Mesendoderm (in vitro differentiated cells): ENCODE results near the gene DNAH10.

Experiments
- DNase-seq: peaks from one replicate; pipeline ENCODE4 v3.0.0; 2013
- H2AK5ac ChIP-seq: 2 replicates; pipeline ENCODE4 v1.6.1; 2013; ENCODE audit warnings: low read length, inconsistent platforms
- H2BK120ac ChIP-seq: 2 replicates; pipeline ENCODE4 v1.6.1; 2013; ENCODE audit warnings: low read depth, mild to moderate bottlenecking, low read length, moderate library complexity, mixed read lengths
- H2BK15ac ChIP-seq: replicated peaks from 2 replicates; pipeline ENCODE4 v1.6.1; 2013; ENCODE audit warnings: low read depth, mild to moderate bottlenecking, moderate library complexity
- H2BK5ac ChIP-seq: 2 replicates; pipeline ENCODE4 v1.6.1; 2013; ENCODE audit warnings: low read length, inconsistent platforms
- H3K18ac ChIP-seq: 2 replicates; pipeline ENCODE4 v1.6.1; 2013; ENCODE audit warnings: mild to moderate bottlenecking, low read length, mixed read lengths
- H3K23ac ChIP-seq: one replicate; pipeline ENCODE4 v1.6.1; 2013; ENCODE audit warnings: low read length
- H3K27ac ChIP-seq: 2 replicates; pipeline ENCODE4 v1.5.1; 2013; ENCODE audit warnings: low read depth, mild to moderate bottlenecking, inconsistent platforms, low read length, moderate library complexity
- H3K27me3 ChIP-seq: 2 replicates; pipeline ENCODE4 v1.6.1; 2013; ENCODE audit warnings: low read length, control low read depth, mild to moderate bottlenecking, inconsistent platforms; ENCODE audit not compliant: insufficient read depth, poor library complexity
- H3K36me3 ChIP-seq: 2 replicates; pipeline ENCODE4 v1.6.1; 2013; ENCODE audit warnings: low read length, inconsistent platforms; ENCODE audit not compliant: control insufficient read depth, insufficient read depth
- H3K4ac ChIP-seq: one replicate; pipeline ENCODE4 v1.6.1; 2013; ENCODE audit warnings: low read depth, mild to moderate bottlenecking, low read length, moderate library complexity
- H3K4me1 ChIP-seq: 2 replicates; pipeline ENCODE4 v1.6.1; 2013; ENCODE audit warnings: low read depth, low read length, inconsistent platforms; ENCODE audit not compliant: control insufficient read depth
- H3K4me2 ChIP-seq: 2 replicates; pipeline ENCODE4 v1.6.1; 2013; ENCODE audit warnings: low read length
- H3K4me3 ChIP-seq: 2 replicates; pipeline ENCODE4 v1.5.1; 2013; ENCODE audit warnings: mild to moderate bottlenecking, low read length
- H3K56ac ChIP-seq: one replicate; pipeline ENCODE4 v1.6.1; 2013; ENCODE audit warnings: low read length
- H3K79me1 ChIP-seq: 2 replicates; pipeline ENCODE4 v1.6.1; 2013; ENCODE audit warnings: low read length, inconsistent platforms
- H3K79me2 ChIP-seq: 2 replicates; pipeline ENCODE4 v1.6.1; 2013; ENCODE audit warnings: mild to moderate bottlenecking, low read length; ENCODE audit not compliant: control insufficient read depth, insufficient read depth
- H3K9ac ChIP-seq: 2 replicates; pipeline ENCODE4 v1.6.1; 2013; ENCODE audit warnings: low read length, inconsistent platforms
- H4K5ac ChIP-seq: one replicate; pipeline ENCODE4 v1.6.1; 2013; ENCODE audit warnings: low read length
- H4K8ac ChIP-seq: one replicate; pipeline ENCODE4 v1.6.1; 2013; ENCODE audit warnings: low read depth, mild to moderate bottlenecking, control low read depth, low read length, moderate library complexity
- WGBS: extraction: QIAGEN DNeasy Blood & Tissue Kit; methylation state at CpG from one replicate; pipeline ENCODE4 v1.1.7; 2013; ENCODE audit warnings: low lambda C conversion rate, missing lambda C conversion rate; ENCODE audit not compliant: insufficient coverage; ENCODE audit errors: extremely low coverage; 5-methylcytosine and 5-hydroxymethylcytosine counted together

DNAH10 gene

GRCh38 chr12:123854918-123855317 is 92.8 kb downstream of the DNAH10 start:
- Histone ChIP-seq H3K4me1 (no peaks in the 10 kb centered on the region), H2AK5ac (no peak overlapping the region), H2BK5ac (no peak overlapping the region), H3K23ac (no peak overlapping the region), H3K27me3 (no peaks in the 10 kb centered on the region), H4K8ac (no peak overlapping the region), H3K18ac (no peak overlapping the region), H4K5ac (no peak overlapping the region), H3K4ac (no peak overlapping the region), H3K79me2 (no peaks in the 10 kb centered on the region), H3K56ac (no peak overlapping the region), H3K79me1 (no peaks in the 10 kb centered on the region), H2BK120ac (no peak overlapping the region), H3K36me3 (no peaks in the 10 kb centered on the region), H2BK15ac (no peak overlapping the region), H3K9ac (no peak overlapping the region), H3K4me3 (no peak overlapping the region), H3K27ac (no peak overlapping the region), H3K4me2 (no peak overlapping the region)
- DNase-seq, result peak; percentile 26
- no CpG with 5 or more reads among the region's 6 CpGs for WGBS

GRCh38 chr12:123856681-123857080 is 94.6 kb downstream of the DNAH10 start:
- H3K36me3 ChIP-seq, result no peaks in the 10 kb centered on the region
- H3K79me2 ChIP-seq, result no peaks in the 10 kb centered on the region
- no peak overlapping the region for H4K8ac ChIP-seq
- no peak overlapping the region for H3K56ac ChIP-seq
- no peak overlapping the region for H3K4me3 ChIP-seq
- H3K79me1 ChIP-seq, result no peaks in the 10 kb centered on the region
- no peak overlapping the region for H3K18ac ChIP-seq
- H2BK15ac ChIP-seq, result no peak overlapping the region
- H2BK120ac ChIP-seq, result no peak overlapping the region
- H2AK5ac ChIP-seq, result no peak overlapping the region
- no peak for DNase-seq
- H2BK5ac ChIP-seq, result no peak overlapping the region
- no CpG with 5 or more reads among the region's 1 CpG for WGBS
- H3K27me3 ChIP-seq, result no peaks in the 10 kb centered on the region
- H3K23ac ChIP-seq, result no peak overlapping the region
- no peaks in the 10 kb centered on the region for H3K4me1 ChIP-seq
- H4K5ac ChIP-seq, result no peak overlapping the region
- H3K27ac ChIP-seq, result no peak overlapping the region
- no peak overlapping the region for H3K4me2 ChIP-seq
- no peak overlapping the region for H3K9ac ChIP-seq
- no peak overlapping the region for H3K4ac ChIP-seq

GRCh38 chr12:123858176-123858575 is 96.1 kb downstream of the DNAH10 start:
- H3K23ac ChIP-seq, result no peak overlapping the region
- no peak overlapping the region for H3K4me2 ChIP-seq
- H3K4me3 ChIP-seq, result no peak overlapping the region
- H2BK5ac ChIP-seq, result no peak overlapping the region
- no peak overlapping the region for H2AK5ac ChIP-seq
- no peak overlapping the region for H3K56ac ChIP-seq
- H4K8ac ChIP-seq, result no peak overlapping the region
- no peaks in the 10 kb centered on the region for H3K79me2 ChIP-seq
- no CpG with 5 or more reads among the region's 9 CpGs for WGBS
- no peak overlapping the region for H4K5ac ChIP-seq
- no peak overlapping the region for H3K18ac ChIP-seq
- H3K4ac ChIP-seq, result no peak overlapping the region
- H3K9ac ChIP-seq, result no peak overlapping the region
- H3K27me3 ChIP-seq, result no peaks in the 10 kb centered on the region
- H3K4me1 ChIP-seq, result no peaks in the 10 kb centered on the region
- no peaks in the 10 kb centered on the region for H3K79me1 ChIP-seq
- H2BK15ac ChIP-seq, result no peak overlapping the region
- no peaks in the 10 kb centered on the region for H3K36me3 ChIP-seq
- DNase-seq, result no peak
- no peak overlapping the region for H3K27ac ChIP-seq
- no peak overlapping the region for H2BK120ac ChIP-seq

DNA sequence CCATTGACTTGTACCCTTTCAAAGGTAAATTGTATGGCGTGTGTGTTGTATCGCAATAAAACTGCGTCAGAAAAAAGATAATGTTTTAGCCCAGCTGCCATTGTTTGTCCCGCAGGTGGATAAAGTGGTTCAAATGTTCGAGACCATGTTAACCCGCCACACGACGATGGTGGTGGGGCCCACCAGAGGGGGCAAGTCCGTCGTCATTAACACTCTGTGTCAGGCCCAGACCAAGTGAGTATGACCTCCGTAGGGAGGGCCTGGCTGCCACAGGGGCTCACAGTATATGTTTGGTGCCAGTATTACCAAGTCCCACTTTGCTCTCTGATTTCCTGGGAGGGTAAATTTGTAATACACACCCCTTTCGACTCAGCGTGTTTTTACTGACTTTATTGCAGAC is 96.9 kb downstream of the DNAH10 start:
- no peak overlapping the region for H3K23ac ChIP-seq
- no peak overlapping the region for H4K5ac ChIP-seq
- no peak overlapping the region for H3K56ac ChIP-seq
- H2BK15ac ChIP-seq, result no peak overlapping the region
- no peak overlapping the region for H3K4me3 ChIP-seq
- no peak overlapping the region for H3K4ac ChIP-seq
- no peaks in the 10 kb centered on the region for H3K79me2 ChIP-seq
- WGBS, result no CpG with 5 or more reads among the region's 13 CpGs
- H2BK5ac ChIP-seq, result no peak overlapping the region
- no peaks in the 10 kb centered on the region for H3K36me3 ChIP-seq
- no peak overlapping the region for H3K18ac ChIP-seq
- no peak overlapping the region for H2AK5ac ChIP-seq
- H3K79me1 ChIP-seq, result no peaks in the 10 kb centered on the region
- H3K4me2 ChIP-seq, result no peak overlapping the region
- H3K27me3 ChIP-seq, result no peaks in the 10 kb centered on the region
- no peaks in the 10 kb centered on the region for H3K4me1 ChIP-seq
- no peak overlapping the region for H3K9ac ChIP-seq
- no peak overlapping the region for H4K8ac ChIP-seq
- no peak overlapping the region for H3K27ac ChIP-seq
- peak; percentile 42 for DNase-seq
- no peak overlapping the region for H2BK120ac ChIP-seq

DNA sequence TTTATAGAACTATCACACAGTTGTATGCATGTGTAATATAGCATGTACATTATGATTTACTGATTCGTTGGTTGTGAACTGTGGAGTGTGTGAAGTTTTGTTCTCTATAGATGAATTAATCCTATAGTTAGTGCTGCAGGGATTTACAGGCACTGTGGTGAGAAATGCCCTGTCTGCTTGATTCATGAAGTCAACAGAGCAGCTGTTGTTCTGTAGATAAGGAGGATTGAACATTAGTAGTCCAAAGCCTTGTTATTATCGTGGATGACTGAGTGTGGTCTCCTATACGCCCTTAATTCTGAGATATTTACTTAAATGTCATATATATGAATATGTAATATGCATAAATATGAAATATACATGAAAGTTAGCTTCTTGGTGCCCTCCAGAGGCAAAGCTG is 98.3 kb downstream of the DNAH10 start:
- no peaks in the 10 kb centered on the region for H3K79me1 ChIP-seq
- H3K56ac ChIP-seq, result no peak overlapping the region
- no peaks in the 10 kb centered on the region for H3K79me2 ChIP-seq
- no peak overlapping the region for H3K18ac ChIP-seq
- H2BK15ac ChIP-seq, result no peak overlapping the region
- H3K23ac ChIP-seq, result no peak overlapping the region
- no peaks in the 10 kb centered on the region for H3K27me3 ChIP-seq
- DNase-seq, result no peak
- no peaks in the 10 kb centered on the region for H3K4me1 ChIP-seq
- no peak overlapping the region for H3K9ac ChIP-seq
- no peak overlapping the region for H2AK5ac ChIP-seq
- H3K4me2 ChIP-seq, result no peak overlapping the region
- H4K8ac ChIP-seq, result no peak overlapping the region
- no peak overlapping the region for H3K4ac ChIP-seq
- no CpG with 5 or more reads among the region's 3 CpGs for WGBS
- no peak overlapping the region for H3K4me3 ChIP-seq
- H2BK120ac ChIP-seq, result no peak overlapping the region
- H4K5ac ChIP-seq, result no peak overlapping the region
- H3K27ac ChIP-seq, result no peak overlapping the region
- no peak overlapping the region for H2BK5ac ChIP-seq
- H3K36me3 ChIP-seq, result no peaks in the 10 kb centered on the region

DNA sequence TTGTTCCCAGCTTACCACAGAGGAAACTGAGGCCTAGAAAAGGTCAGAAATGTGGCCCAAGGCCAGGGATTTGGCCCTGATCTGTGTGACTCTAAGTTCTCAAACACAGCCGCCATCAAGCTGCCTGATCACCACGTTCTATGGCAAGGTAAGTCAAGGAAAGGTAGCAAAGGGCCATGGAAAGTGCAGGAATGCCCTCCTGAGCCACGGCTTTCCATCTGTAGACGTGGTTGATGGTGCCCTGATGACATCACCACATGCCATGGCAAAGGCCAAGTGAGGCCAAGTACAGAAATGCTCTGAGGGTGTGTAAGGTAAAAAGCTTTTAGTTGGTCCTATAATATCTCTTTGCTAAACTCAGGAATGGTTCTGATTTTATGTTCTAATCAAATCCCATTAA is 99.3 kb downstream of the DNAH10 start:
- no CpG with 5 or more reads among the region's 4 CpGs for WGBS
- Histone ChIP-seq H3K23ac (no peak overlapping the region), H3K4ac (no peak overlapping the region), H2AK5ac (no peak overlapping the region), H3K79me1 (no peaks in the 10 kb centered on the region), H3K27ac (no peak overlapping the region), H3K79me2 (no peaks in the 10 kb centered on the region), H3K9ac (no peak overlapping the region), H3K4me2 (no peak overlapping the region), H3K36me3 (no peaks in the 10 kb centered on the region), H3K18ac (no peak overlapping the region), H3K56ac (no peak overlapping the region), H2BK5ac (no peak overlapping the region), H3K4me3 (no peak overlapping the region), H3K27me3 (no peaks in the 10 kb centered on the region), H3K4me1 (no peaks in the 10 kb centered on the region), H4K5ac (no peak overlapping the region), H2BK15ac (no peak overlapping the region), H2BK120ac (no peak overlapping the region), H4K8ac (no peak overlapping the region)
- DNase-seq, result no peak
